Nephron progenitor cell (in vitro differentiated cells): ENCODE results near the gene COL4A2.
A peak's percentile ranks its signal among the peaks of the same experiment; 100 is the strongest.

Source experiments
- DNase-seq: peaks from one replicate; pipeline ENCODE4 v3.0.0; 2021
- H3K27ac Mint-ChIP-seq: 2 replicates; pipeline ENCODE4 v1.8.0; 2021; ENCODE audit warnings: mild to moderate bottlenecking, moderate library complexity, mixed read lengths
- H3K27me3 Mint-ChIP-seq: 2 replicates; pipeline ENCODE4 v1.8.0; 2021; ENCODE audit warnings: mild to moderate bottlenecking, low read depth, mixed read lengths; ENCODE audit not compliant: poor library complexity
- H3K36me3 Mint-ChIP-seq: 2 replicates; pipeline ENCODE4 v1.8.0; 2021; ENCODE audit warnings: low read depth, mixed read lengths
- H3K4me1 Mint-ChIP-seq: 2 replicates; pipeline ENCODE4 v1.8.0; 2021; ENCODE audit warnings: mixed read lengths
- H3K4me3 Mint-ChIP-seq: 2 replicates; pipeline ENCODE4 v1.8.0; 2021; ENCODE audit warnings: mild to moderate bottlenecking, moderate library complexity, mixed read lengths
- H3K9me3 Mint-ChIP-seq: 2 replicates; pipeline ENCODE4 v1.8.0; 2021; ENCODE audit warnings: mild to moderate bottlenecking, moderate library complexity, mixed read lengths
- CTCF ChIP-seq: fragments of 200-600 bp; sonication (generic); IDR thresholded peaks from 2 replicates; pipeline ENCODE4 v1.5.0; 2021; ENCODE audit warnings: antibody characterized with exemption

Gene COL4A2

DNA sequence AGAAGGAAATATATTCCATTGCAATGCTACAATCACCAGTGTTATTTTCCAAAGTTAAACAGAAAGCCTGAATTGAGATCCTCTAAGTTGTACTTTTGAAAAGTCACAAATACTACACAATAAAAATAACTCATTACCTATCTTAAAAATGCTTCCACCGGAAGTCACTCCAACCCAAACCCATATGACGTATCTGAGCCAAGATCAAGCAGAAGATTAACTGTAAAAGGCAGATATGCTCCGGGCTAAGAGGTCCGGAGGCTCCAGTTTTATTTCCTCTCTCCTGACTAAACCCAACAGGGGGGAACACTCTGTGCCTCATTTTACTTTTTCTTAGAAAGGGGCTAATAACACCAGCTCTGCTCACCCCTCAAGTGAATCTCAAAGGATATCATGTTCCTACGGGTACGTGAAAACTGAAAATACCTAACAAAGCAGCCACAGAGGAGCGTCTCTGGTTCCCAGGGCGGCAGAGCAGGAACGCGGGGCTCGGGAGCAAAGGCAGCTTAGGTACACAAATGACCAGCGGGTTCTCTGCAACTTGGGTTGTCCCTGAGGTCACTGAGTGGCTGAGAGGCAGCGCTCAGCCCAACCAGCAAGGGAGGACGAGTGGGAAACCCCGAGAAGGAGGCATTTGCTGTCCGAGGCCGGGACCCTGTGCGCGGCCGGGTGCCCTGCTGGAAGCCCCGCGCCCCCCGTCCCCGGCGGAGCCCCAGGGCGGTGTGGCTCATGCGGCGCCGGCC lies 253.7 kb downstream of the COL4A2 start:
- Mint-ChIP-seq H3K4me3 (peak overlapping the region; percentile 91), H3K9me3 (peaks cover 24% of the 10 kb centered on the region), H3K27me3 (peaks cover 42% of the 10 kb centered on the region), H3K36me3 (peaks cover 31% of the 10 kb centered on the region), H3K4me1 (peaks cover 63% of the 10 kb centered on the region), H3K27ac (no peak overlapping the region)
- no peak for DNase-seq
- TF ChIP-seq CTCF = no peak

GRCh38 chr13:110561344-110562035 lies 254.4 kb downstream of the COL4A2 start, which contains the start of gene RAB20:
Gene RAB20, minus strand, starts transcription at chr13:110561722. Its CDS starts 203 bp downstream, at chr13:110561519.
- Mint-ChIP-seq H3K4me3 (peak within 1 kb of the TSS; percentile 93), H3K9me3 (peaks cover 27% of the 10 kb centered on the region), H3K4me1 (peaks cover 67% of the 10 kb centered on the region), H3K27ac (no peak within 1 kb of the TSS), H3K36me3 (peaks cover 36% of the 10 kb centered on the region), H3K27me3 (peaks cover 43% of the 10 kb centered on the region)
- TF ChIP-seq CTCF = no peak
- peak; percentile 86 for DNase-seq

GRCh38 chr13:110562036-110562597 lies 255.0 kb downstream of the COL4A2 start:
- H3K9me3 Mint-ChIP-seq = peaks cover 21% of the 10 kb centered on the region
- peaks cover 30% of the 10 kb centered on the region for H3K36me3 Mint-ChIP-seq
- H3K4me1 Mint-ChIP-seq = peaks cover 71% of the 10 kb centered on the region
- TF ChIP-seq CTCF = no peak
- DNase-seq = no peak
- H3K27ac Mint-ChIP-seq = no peak overlapping the region
- peaks cover 39% of the 10 kb centered on the region for H3K27me3 Mint-ChIP-seq
- H3K4me3 Mint-ChIP-seq = peak overlapping the region; percentile 93
